ENCODE data around the gene RAB20. TPM values are rescaled to one million over a fixed set of nuclear protein-coding genes. Genes with fewer than 3 reads are reported as not detected.

RAB20 gene
- total RNA-seq, 1 experiment from 2014 or later: 12.3 TPM

DNA sequence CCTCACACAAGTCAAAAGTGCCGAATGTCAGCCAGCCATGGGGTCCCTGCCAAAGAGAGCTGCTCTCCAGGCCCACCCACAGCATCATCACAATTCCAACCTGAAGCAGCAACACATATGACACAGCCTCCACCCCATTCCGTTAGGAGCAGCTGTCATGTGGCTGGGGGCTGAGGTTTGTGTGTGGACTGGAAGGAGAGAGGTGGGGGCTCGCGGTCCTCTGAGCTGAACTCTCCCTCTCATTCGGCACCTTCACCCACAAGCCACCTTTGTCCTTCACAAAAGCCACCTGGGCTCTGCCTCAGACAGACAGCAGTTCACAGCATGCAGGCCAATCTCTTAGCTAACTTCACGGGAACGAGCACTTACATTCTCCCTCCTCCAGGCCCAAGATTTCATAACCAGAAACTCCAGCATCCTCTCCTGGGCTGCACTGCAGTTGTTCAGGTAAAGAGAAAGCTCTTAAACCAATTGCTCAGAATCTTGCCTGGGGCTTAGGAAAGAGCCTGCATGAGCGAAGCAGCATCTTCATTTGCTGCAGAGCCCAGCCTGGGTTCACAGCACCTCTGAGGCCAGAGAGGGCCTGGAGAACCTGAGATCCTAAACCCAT is 7.2 kb downstream of the RAB20 start:
- no peaks in the 10 kb centered on the region for H3K9me3 ChIP-seq (ENCODE audit: control insufficient read depth, low read depth, low read length)
- H3K27ac ChIP-seq (ENCODE audit: insufficient read length, low read depth, low read length): no peak overlapping the region
- no peaks in the 10 kb centered on the region for H3K79me1 ChIP-seq (ENCODE audit: insufficient read depth, low read depth, low read length, poor library complexity, severe bottlenecking)
- H2BK12ac ChIP-seq (ENCODE audit: insufficient read length, low read depth, low read length): no peak overlapping the region
- no peak overlapping the region for H3K27ac Mint-ChIP-seq
- no peak overlapping the region for H3K4me3 Mint-ChIP-seq
- no peak overlapping the region for H3K56ac ChIP-seq (ENCODE audit: insufficient read length, low read depth, low read length)
- whole genome bisulfite sequencing (ENCODE audit: extremely low coverage, insufficient read length, low lambda C conversion rate): no CpG with 5 or more reads among the region's 8 CpGs
- no peak overlapping the region for H3K4ac ChIP-seq (ENCODE audit: low read depth, low read length)
- H4K5ac ChIP-seq (ENCODE audit: insufficient read length, low read depth, low read length): no peak overlapping the region
- H3K4me2 ChIP-seq (ENCODE audit: insufficient read depth, insufficient read length, low read length): no peak overlapping the region
- H4K8ac ChIP-seq (replicated peaks; ENCODE audit: insufficient read length, low read depth, low read length): no peak overlapping the region
- no peak overlapping the region for H2BK20ac ChIP-seq (ENCODE audit: low read depth, low read length, poor library complexity, severe bottlenecking)
- no peak overlapping the region for H3K14ac ChIP-seq (ENCODE audit: insufficient read depth, low read length)
- no peak overlapping the region for H3T11ph ChIP-seq (ENCODE audit: low read length)
- no peak overlapping the region for H2BK5ac ChIP-seq (ENCODE audit: insufficient read length, low read length)
- H3K27me3 ChIP-seq (ENCODE audit: insufficient read depth, low read length): no peaks in the 10 kb centered on the region
- H3K18ac ChIP-seq (ENCODE audit: insufficient read length, low read depth, low read length): no peak overlapping the region
- peaks cover 8 to 13% (median 10%) of the 10 kb centered on the region in 3 experiments for H3K36me3 Mint-ChIP-seq (ENCODE audit: insufficient read depth in 1 of 3, low read depth in 3 of 3)
- H3K4me1 ChIP-seq (ENCODE audit: insufficient read depth, low read length): no peaks in the 10 kb centered on the region
- no peak overlapping the region for H2BK15ac ChIP-seq (ENCODE audit: low read depth, low read length)
- no peaks in the 10 kb centered on the region for H3K27me3 Mint-ChIP-seq (ENCODE audit: low read depth)
- H3K9ac ChIP-seq (ENCODE audit: extremely low read depth, insufficient read length, low read length): no peak overlapping the region
- H4K91ac ChIP-seq (ENCODE audit: insufficient read length, low read depth, low read length): no peak overlapping the region
- H3K9me3 Mint-ChIP-seq: peaks cover 3 to 6% of the 10 kb centered on the region in 2 experiments; a peak in 1 of 5 replicates
- no peak overlapping the region for H3K23ac ChIP-seq (ENCODE audit: insufficient read length, low read depth, low read length)
- H4K20me1 ChIP-seq (ENCODE audit: control insufficient read depth, insufficient read depth, insufficient read length): no peaks in the 10 kb centered on the region
- peaks cover 13 to 26% of the 10 kb centered on the region in 2 experiments for H3K4me1 Mint-ChIP-seq
- H2AFZ ChIP-seq (ENCODE audit: low read length): no peak overlapping the region
- H3K79me2 ChIP-seq (ENCODE audit: insufficient read depth, low read length): peaks cover 10% of the 10 kb centered on the region; the same call in 1 of the 2 replicates
- TF ChIP-seq, protein P1, sequence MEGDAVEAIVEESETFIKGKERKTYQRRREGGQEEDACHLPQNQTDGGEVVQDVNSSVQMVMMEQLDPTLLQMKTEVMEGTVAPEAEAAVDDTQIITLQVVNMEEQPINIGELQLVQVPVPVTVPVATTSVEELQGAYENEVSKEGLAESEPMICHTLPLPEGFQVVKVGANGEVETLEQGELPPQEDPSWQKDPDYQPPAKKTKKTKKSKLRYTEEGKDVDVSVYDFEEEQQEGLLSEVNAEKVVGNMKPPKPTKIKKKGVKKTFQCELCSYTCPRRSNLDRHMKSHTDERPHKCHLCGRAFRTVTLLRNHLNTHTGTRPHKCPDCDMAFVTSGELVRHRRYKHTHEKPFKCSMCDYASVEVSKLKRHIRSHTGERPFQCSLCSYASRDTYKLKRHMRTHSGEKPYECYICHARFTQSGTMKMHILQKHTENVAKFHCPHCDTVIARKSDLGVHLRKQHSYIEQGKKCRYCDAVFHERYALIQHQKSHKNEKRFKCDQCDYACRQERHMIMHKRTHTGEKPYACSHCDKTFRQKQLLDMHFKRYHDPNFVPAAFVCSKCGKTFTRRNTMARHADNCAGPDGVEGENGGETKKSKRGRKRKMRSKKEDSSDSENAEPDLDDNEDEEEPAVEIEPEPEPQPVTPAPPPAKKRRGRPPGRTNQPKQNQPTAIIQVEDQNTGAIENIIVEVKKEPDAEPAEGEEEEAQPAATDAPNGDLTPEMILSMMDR (conservative IDR thresholded peaks at IDR 0.05): no peak
- H3K23me2 ChIP-seq (ENCODE audit: insufficient read length, low read depth, low read length, poor library complexity, severe bottlenecking): no peaks in the 10 kb centered on the region
- no peak overlapping the region for H2BK120ac ChIP-seq (ENCODE audit: low read depth, low read length, poor library complexity, severe bottlenecking)
- DNase-seq: no peak
- no peak overlapping the region for H2AK5ac ChIP-seq (ENCODE audit: insufficient read length, low read length)
